Measurements from ENCODE around the gene MVK. TPM values are rescaled to one million over a fixed set of nuclear protein-coding genes. Genes with fewer than 3 reads are reported as not detected.

MVK gene
- total RNA-seq, 4 donors from 2014 or later, result 6.2 to 18.7 (median 12.2) TPM

- no peaks in the 10 kb centered on the region for H3K27me3 ChIP-seq
- no peaks in the 10 kb centered on the region for H3K9me3 ChIP-seq
- intact Hi-C loops (cut with DNase I), result no loop called here
- H3K36me3 ChIP-seq, result peaks cover 59 to 96% (median 74%) of the 10 kb centered on the region in 4 donors
- no peak for TF ChIP-seq CTCF (IDR thresholded peaks at IDR 0.05)
- no peak for TF ChIP-seq POLR2A (IDR thresholded peaks at IDR 0.05; ENCODE audit: low read depth)
- TF ChIP-seq EP300 (IDR thresholded peaks at IDR 0.05), result no peak
- no peak for TF ChIP-seq POLR2AphosphoS5 (IDR thresholded peaks at IDR 0.05)
- H3K4me3 ChIP-seq, result no peak overlapping the region
- DNase-seq (ENCODE audit: extremely low spot score), result no peak
- WGBS, result 97% methylated on average over 14 of the region's 15 CpGs
- H3K27ac ChIP-seq (replicated peaks in 1 of 4), result no peak overlapping the region
- no peaks in the 10 kb centered on the region for H3K4me1 ChIP-seq
These were observed 39.1 kb upstream of the MVK start for GRCh38 chr12:109534456-109534855.

GRCh38 chr12:109535231-109535862, 38.2 kb upstream of the MVK start:
- peaks cover 50 to 96% (median 65%) of the 10 kb centered on the region in 4 donors for H3K36me3 ChIP-seq
- 89% methylated on average over 25 of the region's 25 CpGs for WGBS
- H3K27me3 ChIP-seq, result no peaks in the 10 kb centered on the region

GRCh38 chr12:109535863-109536250, 37.7 kb upstream of the MVK start:
- Histone ChIP-seq H3K4me3 (no peak overlapping the region), H3K27me3 (no peaks in the 10 kb centered on the region), H3K4me1 (no peaks in the 10 kb centered on the region), H3K27ac (replicated peaks in 1 of 4) (no peak overlapping the region), H3K36me3 (peaks cover 45 to 93% (median 60%) of the 10 kb centered on the region in 4 donors), H3K9me3 (no peaks in the 10 kb centered on the region)
- DNase-seq (ENCODE audit: extremely low spot score), result no peak
- intact Hi-C loops (cut with DNase I), result no loop called here
- no peak for TF ChIP-seq POLR2AphosphoS5 (IDR thresholded peaks at IDR 0.05)
- 84% methylated on average over 5 of the region's 5 CpGs for WGBS

More at GRCh38 chr12:109535231-109535862, 38.2 kb upstream of the MVK start:
- H3K27ac ChIP-seq (replicated peaks in 1 of 4), result no peak overlapping the region
- intact Hi-C loops (cut with DNase I), result no loop called here
- no peaks in the 10 kb centered on the region for H3K9me3 ChIP-seq
- no peak overlapping the region for H3K4me3 ChIP-seq
- DNase-seq (ENCODE audit: extremely low spot score), result no peak
- TF ChIP-seq EP300 (IDR thresholded peaks at IDR 0.05) (no peak), CTCF (IDR thresholded peaks at IDR 0.05) (no peak)
- no peaks in the 10 kb centered on the region for H3K4me1 ChIP-seq

- H3K27ac ChIP-seq (replicated peaks in 1 of 4), result no peak overlapping the region
- H3K4me1 ChIP-seq, result no peaks in the 10 kb centered on the region
- WGBS, result 86% methylated on average over 8 of the region's 8 CpGs
- intact Hi-C loops (cut with DNase I), result no loop called here
- no peak for TF ChIP-seq EP300 (IDR thresholded peaks at IDR 0.05)
- no peak for TF ChIP-seq POLR2AphosphoS5 (IDR thresholded peaks at IDR 0.05)
- no peak for TF ChIP-seq POLR2A (IDR thresholded peaks at IDR 0.05; ENCODE audit: low read depth)
- no peak for TF ChIP-seq CTCF (IDR thresholded peaks at IDR 0.05)
- H3K4me3 ChIP-seq, result no peak overlapping the region
- peaks cover 37 to 80% (median 47%) of the 10 kb centered on the region in 4 donors for H3K36me3 ChIP-seq
- H3K27me3 ChIP-seq, result no peaks in the 10 kb centered on the region
- no peaks in the 10 kb centered on the region for H3K9me3 ChIP-seq
- DNase-seq (ENCODE audit: extremely low spot score), result no peak
These were observed 36.5 kb upstream of the MVK start for GRCh38 chr12:109537136-109537535.

GRCh38 chr12:109538191-109538863, 35.3 kb upstream of the MVK start:
- no peaks in the 10 kb centered on the region for H3K4me1 ChIP-seq
- H3K27me3 ChIP-seq, result no peaks in the 10 kb centered on the region
- intact Hi-C loops (cut with DNase I), result no loop called here
- no peak overlapping the region for H3K27ac ChIP-seq (replicated peaks in 1 of 4)
- H3K4me3 ChIP-seq, result no peak overlapping the region
- H3K9me3 ChIP-seq, result no peaks in the 10 kb centered on the region
- DNase-seq (ENCODE audit: extremely low spot score), result no peak
- H3K36me3 ChIP-seq, result peaks cover 27 to 68% (median 35%) of the 10 kb centered on the region in 4 donors
- TF ChIP-seq EP300 (IDR thresholded peaks at IDR 0.05), result no peak
- WGBS, result 81% methylated on average over 13 of the region's 16 CpGs

Measured in esophagus muscularis mucosa (tissue), 4 donors.